WTC11 (cell line): Measurements from ENCODE around the gene PMS1. TPM values are rescaled to one million over a fixed set of nuclear protein-coding genes. Genes with fewer than 3 reads are reported as not detected.
A peak's percentile ranks its signal among the peaks of the same experiment; 100 is the strongest.

Experiments used
- ATAC-seq: fragments of 200-7000 bp; cut with Tn5 transposase; 2 replicates; pipeline ENCODE4 v1.10.0; 2021; ENCODE audit warnings: mild to moderate bottlenecking, moderate library complexity
- CTCF ChIA-PET: fragments of 300-600 bp; sonication (Branson Sonifier 250); formaldehyde crosslinking; loops from one replicate; lab custom pipeline; 2021; ENCODE audit warnings: antibody characterized with exemption; lab: Charles Lee
- POLR2A ChIA-PET: fragments of 350-600 bp; sonication (Branson Sonifier 250); formaldehyde crosslinking; loops from one replicate; lab custom pipeline; 2021; ENCODE audit warnings: antibody characterized with exemption; lab: Charles Lee
- DNase-seq: peaks from one replicate; pipeline ENCODE4 v3.0.0; 2021; ENCODE audit warnings: low spot score
- H3K27ac Mint-ChIP-seq: 2 replicates; pipeline ENCODE4 v1.8.0; 2021; ENCODE audit warnings: mixed read lengths
- H3K27me3 Mint-ChIP-seq: 2 replicates; pipeline ENCODE4 v1.8.0; 2021; ENCODE audit warnings: low read depth, mild to moderate bottlenecking, moderate library complexity, mixed read lengths
- H3K36me3 Mint-ChIP-seq: 2 replicates; pipeline ENCODE4 v1.8.0; 2021; ENCODE audit warnings: mixed read lengths
- H3K4me1 Mint-ChIP-seq: 2 replicates; pipeline ENCODE4 v1.8.0; 2022; ENCODE audit warnings: mixed read lengths
- H3K4me3 Mint-ChIP-seq: 2 replicates; pipeline ENCODE4 v1.8.0; 2021; ENCODE audit warnings: mild to moderate bottlenecking, moderate library complexity, mixed read lengths
- H3K9me3 Mint-ChIP-seq: 2 replicates; pipeline ENCODE4 v1.8.0; 2021; ENCODE audit warnings: mixed read lengths
- CREB1 ChIP-seq: sonication (generic); formaldehyde crosslinking; IDR thresholded peaks from 2 replicates; pipeline ENCODE4 v1.8.0; 2023; ENCODE audit warnings: mild to moderate bottlenecking, missing genetic modification reagents
- CREM ChIP-seq: sonication (generic); formaldehyde crosslinking; IDR thresholded peaks from 2 replicates; pipeline ENCODE4 v1.8.1; 2022; ENCODE audit warnings: mild to moderate bottlenecking, missing genetic modification reagents, moderate library complexity
- FOXJ3 ChIP-seq: sonication (generic); formaldehyde crosslinking; IDR thresholded peaks from 2 replicates; pipeline ENCODE4 v1.9.0; 2021; ENCODE audit warnings: missing genetic modification reagents, mild to moderate bottlenecking, borderline replicate concordance
- GTF2I ChIP-seq: fragments of 250-450 bp; sonication (Bioruptor Pico); conservative IDR thresholded peaks from 2 replicates; pipeline ENCODE4 v1.4.0; 2021; ENCODE audit warnings: mild to moderate bottlenecking
- HMGA2 ChIP-seq: fragments of 250-450 bp; sonication (Bioruptor Pico); IDR thresholded peaks from 2 replicates; pipeline ENCODE4 v1.4.0; 2021; ENCODE audit warnings: mild to moderate bottlenecking, moderate library complexity
- KAT7 ChIP-seq: sonication (generic); formaldehyde crosslinking; IDR thresholded peaks from 2 replicates; pipeline ENCODE4 v1.8.1; 2023; ENCODE audit warnings: missing genetic modification reagents, mild to moderate bottlenecking, borderline replicate concordance
- MXD4 ChIP-seq: fragments of 250-450 bp; sonication (Bioruptor Pico); IDR thresholded peaks from 2 replicates; pipeline ENCODE4 v1.8.0; 2021; ENCODE audit warnings: mild to moderate bottlenecking, moderate library complexity, borderline replicate concordance
- NFYB ChIP-seq: sonication (generic); formaldehyde crosslinking; conservative IDR thresholded peaks from 2 replicates; pipeline ENCODE4 v1.8.0; 2022; ENCODE audit warnings: low read depth, missing genetic modification reagents
- NR1H2 ChIP-seq: sonication (generic); formaldehyde crosslinking; IDR thresholded peaks from 2 replicates; pipeline ENCODE4 v1.9.0; 2021; ENCODE audit warnings: mild to moderate bottlenecking, moderate library complexity, missing genetic modification reagents
- OVOL2 ChIP-seq: fragments of 250-450 bp; sonication (Bioruptor Pico); IDR thresholded peaks from 2 replicates; pipeline ENCODE4 v1.9.0; 2021; ENCODE audit warnings: mild to moderate bottlenecking, borderline replicate concordance
- TEAD4 ChIP-seq: sonication (generic); formaldehyde crosslinking; IDR thresholded peaks from 2 replicates; pipeline ENCODE4 v1.8.0; 2022; ENCODE audit warnings: mild to moderate bottlenecking, missing genetic modification reagents
- ZBTB21 ChIP-seq: sonication (generic); formaldehyde crosslinking; IDR thresholded peaks from 2 replicates; pipeline ENCODE4 v1.8.1; 2023; ENCODE audit warnings: mild to moderate bottlenecking, missing genetic modification reagents, borderline replicate concordance
- ZNF396 ChIP-seq: fragments of 250-450 bp; sonication (Bioruptor Pico); IDR thresholded peaks from 2 replicates; pipeline ENCODE4 v1.8.0; 2021; ENCODE audit warnings: mild to moderate bottlenecking, moderate library complexity, borderline replicate concordance
- total RNA-seq: library from RNA; stranded (reverse); gene quantifications from 3 replicates; pipeline ENCODE4 v1.2.3, GENCODE V29; 2021
- TF ChIP-seq, protein P1 (sequence below): fragments of 250-450 bp; sonication (Bioruptor Pico); conservative IDR thresholded peaks from 2 replicates; pipeline ENCODE4 v1.9.0; 2021; ENCODE audit warnings: mild to moderate bottlenecking
- TF ChIP-seq, protein P2 (sequence below): sonication (generic); formaldehyde crosslinking; IDR thresholded peaks from 2 replicates; pipeline ENCODE4 v1.8.0; 2022; ENCODE audit warnings: mild to moderate bottlenecking, missing genetic modification reagents
- TF ChIP-seq, protein P3 (sequence below): fragments of 250-450 bp; sonication (Bioruptor Pico); IDR thresholded peaks from 2 replicates; pipeline ENCODE4 v1.9.0; 2021; ENCODE audit warnings: moderate library complexity, mild to moderate bottlenecking, inconsistent platforms, borderline replicate concordance
- TF ChIP-seq, protein P4 (sequence below): sonication (generic); formaldehyde crosslinking; IDR thresholded peaks from 2 replicates; pipeline ENCODE4 v1.8.0; 2023; ENCODE audit warnings: mild to moderate bottlenecking, missing genetic modification reagents
- TF ChIP-seq, protein P5 (sequence below): sonication (generic); formaldehyde crosslinking; IDR thresholded peaks from 2 replicates; pipeline ENCODE4 v1.8.1; 2023; ENCODE audit warnings: mild to moderate bottlenecking, missing genetic modification reagents
- TF ChIP-seq, protein P6 (sequence below): sonication (generic); formaldehyde crosslinking; IDR thresholded peaks from 2 replicates; pipeline ENCODE4 v1.8.1; 2022; ENCODE audit warnings: low read depth, mild to moderate bottlenecking, moderate library complexity, missing genetic modification reagents, borderline replicate concordance

PMS1 gene
- total RNA-seq, 1 experiment from 2014 or later: 49.8 TPM

DNA sequence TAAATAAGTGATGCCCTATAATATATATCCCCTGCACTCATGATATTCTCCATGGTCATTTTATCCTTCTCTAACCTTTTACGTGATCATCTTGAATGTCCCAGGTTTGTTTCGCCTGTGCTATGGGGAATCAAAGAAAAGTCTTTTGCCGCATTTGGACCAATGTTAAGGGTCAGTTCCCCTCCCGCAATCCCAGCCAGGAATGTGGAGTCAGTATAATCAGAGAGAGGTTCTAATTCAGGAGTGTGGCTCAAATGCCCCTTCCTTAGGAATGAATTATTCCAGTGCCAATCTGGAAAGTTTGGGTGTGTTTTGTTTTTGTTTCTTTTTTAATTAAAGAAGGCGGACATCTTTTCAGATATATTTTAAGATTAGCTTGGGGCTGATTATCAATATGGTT lies 41.8 kb downstream of the PMS1 start:
- no peaks in the 10 kb centered on the region for H3K27me3 Mint-ChIP-seq
- H3K4me3 Mint-ChIP-seq: no peak overlapping the region
- no peak overlapping the region; the same call in 1 of the 2 replicates for H3K27ac Mint-ChIP-seq
- no peak for TF ChIP-seq FOXJ3 (CRISPR knock-in tag)
- no peak for TF ChIP-seq MXD4 (CRISPR knock-in tag)
- TF ChIP-seq, protein P1, sequence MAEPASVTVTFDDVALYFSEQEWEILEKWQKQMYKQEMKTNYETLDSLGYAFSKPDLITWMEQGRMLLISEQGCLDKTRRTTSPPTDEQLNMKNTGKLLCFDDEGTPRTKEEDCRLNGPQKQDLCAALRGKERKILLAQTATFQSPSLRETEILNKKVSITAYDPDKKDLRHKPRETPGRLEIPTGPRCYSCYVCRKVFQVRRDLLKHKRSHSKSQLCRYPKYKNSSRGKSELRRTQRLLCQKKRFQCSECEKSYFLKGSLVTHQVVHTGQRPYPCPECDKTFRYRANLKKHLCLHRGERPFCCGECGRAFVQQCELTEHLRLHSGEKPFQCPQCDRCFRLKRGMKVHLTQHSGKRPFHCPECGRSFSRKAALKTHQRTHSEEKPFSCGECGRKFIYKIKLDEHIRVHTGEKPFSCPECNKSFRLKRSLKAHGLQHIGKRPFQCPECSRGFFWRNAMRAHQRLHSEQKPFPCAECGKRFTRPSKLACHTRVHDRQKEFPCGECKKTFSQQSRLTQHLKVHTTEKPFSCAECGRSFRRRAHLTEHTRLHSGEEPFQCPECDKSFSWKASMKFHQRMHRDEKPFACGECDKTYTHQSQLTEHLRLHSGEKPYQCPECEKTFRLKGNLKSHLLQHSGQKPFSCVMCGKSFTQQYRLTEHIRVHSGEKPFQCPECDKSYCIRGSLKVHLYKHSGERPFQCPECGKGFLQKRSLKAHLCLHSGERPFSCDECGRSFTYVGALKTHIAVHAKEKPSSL (CRISPR knock-in tag): no peak
- no peak for TF ChIP-seq HMGA2 (CRISPR knock-in tag)
- TF ChIP-seq OVOL2 (CRISPR knock-in tag): no peak
- no peak for TF ChIP-seq TEAD4 (CRISPR knock-in tag)
- no peak for TF ChIP-seq KAT7
- TF ChIP-seq GTF2I (CRISPR knock-in tag): no peak
- no peak for TF ChIP-seq NFYB (CRISPR knock-in tag)
- TF ChIP-seq NR1H2 (CRISPR knock-in tag): no peak
- TF ChIP-seq CREM (CRISPR knock-in tag): no peak
- no peak for TF ChIP-seq CREB1 (CRISPR knock-in tag)
- no peak for TF ChIP-seq ZBTB21 (CRISPR knock-in tag)
- TF ChIP-seq ZNF396 (CRISPR knock-in tag): no peak
- ATAC-seq (peak; percentile 48), DNase-seq (no peak)
- H3K36me3 Mint-ChIP-seq: no peaks in the 10 kb centered on the region; the same call in 1 of the 2 replicates
- CTCF ChIA-PET: no interaction called here
- H3K9me3 Mint-ChIP-seq: no peaks in the 10 kb centered on the region
- POLR2A ChIA-PET: no interaction called here
- H3K4me1 Mint-ChIP-seq: peaks cover 21% of the 10 kb centered on the region

DNA sequence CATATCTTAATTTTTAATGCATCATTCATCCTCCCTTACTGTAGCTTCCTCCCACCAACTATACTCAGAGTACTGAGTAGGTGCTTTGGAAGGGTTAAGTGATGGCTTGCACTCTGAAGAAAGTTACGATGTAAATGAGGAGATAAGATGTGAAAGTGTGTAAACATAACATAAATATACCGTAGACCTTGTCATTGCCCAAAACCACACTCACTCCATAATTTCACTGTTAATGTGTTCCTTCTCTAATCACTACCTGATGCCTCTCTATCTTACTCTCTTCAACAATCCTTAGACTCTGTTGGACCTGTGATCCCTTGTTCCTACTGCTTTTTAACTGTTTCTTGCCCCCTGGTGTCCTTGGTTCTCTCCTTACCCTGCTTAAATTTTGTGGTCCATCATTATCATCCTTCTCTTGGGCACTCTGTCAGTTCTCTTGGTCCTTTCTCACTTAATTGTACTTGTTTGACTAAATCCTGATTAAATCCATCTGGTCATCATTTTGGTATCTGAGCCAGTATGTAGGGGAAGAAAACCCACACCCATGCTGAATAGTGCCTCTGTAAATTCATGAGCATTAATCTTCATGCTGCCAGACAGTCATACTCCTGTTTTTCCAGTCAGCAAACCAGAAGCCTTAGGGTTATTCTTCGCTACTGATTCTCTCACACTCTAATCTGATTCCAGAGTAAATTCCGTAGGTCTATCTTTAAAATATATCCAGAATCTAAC lies 45.0 kb downstream of the PMS1 start:
- CTCF ChIA-PET: no interaction called here
- Mint-ChIP-seq H3K4me3 (no peak overlapping the region), H3K36me3 (peaks cover 1% of the 10 kb centered on the region; the same call in 1 of the 2 replicates), H3K27me3 (no peaks in the 10 kb centered on the region), H3K9me3 (no peaks in the 10 kb centered on the region), H3K27ac (no peak overlapping the region; the same call in 1 of the 2 replicates), H3K4me1 (peaks cover 21% of the 10 kb centered on the region)
- ATAC-seq: no peak
- DNase-seq: no peak
- POLR2A ChIA-PET: interaction anchor here (1.1 kb wide), 1 partner anchor 33 kb away, joined by 4 read pairs; no protein-coding TSS in a partner anchor
- TF ChIP-seq, protein P2, sequence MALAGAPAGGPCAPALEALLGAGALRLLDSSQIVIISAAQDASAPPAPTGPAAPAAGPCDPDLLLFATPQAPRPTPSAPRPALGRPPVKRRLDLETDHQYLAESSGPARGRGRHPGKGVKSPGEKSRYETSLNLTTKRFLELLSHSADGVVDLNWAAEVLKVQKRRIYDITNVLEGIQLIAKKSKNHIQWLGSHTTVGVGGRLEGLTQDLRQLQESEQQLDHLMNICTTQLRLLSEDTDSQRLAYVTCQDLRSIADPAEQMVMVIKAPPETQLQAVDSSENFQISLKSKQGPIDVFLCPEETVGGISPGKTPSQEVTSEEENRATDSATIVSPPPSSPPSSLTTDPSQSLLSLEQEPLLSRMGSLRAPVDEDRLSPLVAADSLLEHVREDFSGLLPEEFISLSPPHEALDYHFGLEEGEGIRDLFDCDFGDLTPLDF (CRISPR knock-in tag): no peak
- TF ChIP-seq, protein P3, sequence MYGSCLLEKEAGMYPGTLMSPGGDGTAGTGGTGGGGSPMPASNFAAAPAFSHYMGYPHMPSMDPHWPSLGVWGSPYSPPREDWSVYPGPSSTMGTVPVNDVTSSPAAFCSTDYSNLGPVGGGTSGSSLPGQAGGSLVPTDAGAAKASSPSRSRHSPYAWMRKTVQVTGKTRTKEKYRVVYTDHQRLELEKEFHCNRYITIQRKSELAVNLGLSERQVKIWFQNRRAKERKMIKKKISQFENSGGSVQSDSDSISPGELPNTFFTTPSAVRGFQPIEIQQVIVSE (CRISPR knock-in tag): no peak
- TF ChIP-seq, protein P4, sequence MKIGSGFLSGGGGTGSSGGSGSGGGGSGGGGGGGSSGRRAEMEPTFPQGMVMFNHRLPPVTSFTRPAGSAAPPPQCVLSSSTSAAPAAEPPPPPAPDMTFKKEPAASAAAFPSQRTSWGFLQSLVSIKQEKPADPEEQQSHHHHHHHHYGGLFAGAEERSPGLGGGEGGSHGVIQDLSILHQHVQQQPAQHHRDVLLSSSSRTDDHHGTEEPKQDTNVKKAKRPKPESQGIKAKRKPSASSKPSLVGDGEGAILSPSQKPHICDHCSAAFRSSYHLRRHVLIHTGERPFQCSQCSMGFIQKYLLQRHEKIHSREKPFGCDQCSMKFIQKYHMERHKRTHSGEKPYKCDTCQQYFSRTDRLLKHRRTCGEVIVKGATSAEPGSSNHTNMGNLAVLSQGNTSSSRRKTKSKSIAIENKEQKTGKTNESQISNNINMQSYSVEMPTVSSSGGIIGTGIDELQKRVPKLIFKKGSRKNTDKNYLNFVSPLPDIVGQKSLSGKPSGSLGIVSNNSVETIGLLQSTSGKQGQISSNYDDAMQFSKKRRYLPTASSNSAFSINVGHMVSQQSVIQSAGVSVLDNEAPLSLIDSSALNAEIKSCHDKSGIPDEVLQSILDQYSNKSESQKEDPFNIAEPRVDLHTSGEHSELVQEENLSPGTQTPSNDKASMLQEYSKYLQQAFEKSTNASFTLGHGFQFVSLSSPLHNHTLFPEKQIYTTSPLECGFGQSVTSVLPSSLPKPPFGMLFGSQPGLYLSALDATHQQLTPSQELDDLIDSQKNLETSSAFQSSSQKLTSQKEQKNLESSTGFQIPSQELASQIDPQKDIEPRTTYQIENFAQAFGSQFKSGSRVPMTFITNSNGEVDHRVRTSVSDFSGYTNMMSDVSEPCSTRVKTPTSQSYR (CRISPR knock-in tag): no peak
- TF ChIP-seq, protein P5, sequence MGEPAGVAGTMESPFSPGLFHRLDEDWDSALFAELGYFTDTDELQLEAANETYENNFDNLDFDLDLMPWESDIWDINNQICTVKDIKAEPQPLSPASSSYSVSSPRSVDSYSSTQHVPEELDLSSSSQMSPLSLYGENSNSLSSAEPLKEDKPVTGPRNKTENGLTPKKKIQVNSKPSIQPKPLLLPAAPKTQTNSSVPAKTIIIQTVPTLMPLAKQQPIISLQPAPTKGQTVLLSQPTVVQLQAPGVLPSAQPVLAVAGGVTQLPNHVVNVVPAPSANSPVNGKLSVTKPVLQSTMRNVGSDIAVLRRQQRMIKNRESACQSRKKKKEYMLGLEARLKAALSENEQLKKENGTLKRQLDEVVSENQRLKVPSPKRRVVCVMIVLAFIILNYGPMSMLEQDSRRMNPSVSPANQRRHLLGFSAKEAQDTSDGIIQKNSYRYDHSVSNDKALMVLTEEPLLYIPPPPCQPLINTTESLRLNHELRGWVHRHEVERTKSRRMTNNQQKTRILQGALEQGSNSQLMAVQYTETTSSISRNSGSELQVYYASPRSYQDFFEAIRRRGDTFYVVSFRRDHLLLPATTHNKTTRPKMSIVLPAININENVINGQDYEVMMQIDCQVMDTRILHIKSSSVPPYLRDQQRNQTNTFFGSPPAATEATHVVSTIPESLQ (CRISPR knock-in tag): no peak
- TF ChIP-seq, protein P6, sequence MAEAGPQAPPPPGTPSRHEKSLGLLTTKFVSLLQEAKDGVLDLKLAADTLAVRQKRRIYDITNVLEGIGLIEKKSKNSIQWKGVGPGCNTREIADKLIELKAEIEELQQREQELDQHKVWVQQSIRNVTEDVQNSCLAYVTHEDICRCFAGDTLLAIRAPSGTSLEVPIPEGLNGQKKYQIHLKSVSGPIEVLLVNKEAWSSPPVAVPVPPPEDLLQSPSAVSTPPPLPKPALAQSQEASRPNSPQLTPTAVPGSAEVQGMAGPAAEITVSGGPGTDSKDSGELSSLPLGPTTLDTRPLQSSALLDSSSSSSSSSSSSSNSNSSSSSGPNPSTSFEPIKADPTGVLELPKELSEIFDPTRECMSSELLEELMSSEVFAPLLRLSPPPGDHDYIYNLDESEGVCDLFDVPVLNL (CRISPR knock-in tag): no peak
- TF ChIP-seq, protein P1 (CRISPR knock-in tag): no peak
